MG63 (cell line): ENCODE results near the gene FAM3D. TPM values are rescaled to one million over a fixed set of nuclear protein-coding genes. Genes with fewer than 3 reads are reported as not detected.

Experiments
- DNase-seq: peaks from one replicate; pipeline ENCODE4 v3.0.0-alpha.2; 2020
- H3K27me3 ChIP-seq: fragments of 250-450 bp; sonication (Bioruptor Pico); 2 replicates; pipeline ENCODE4 v1.5.1; 2020; ENCODE audit warnings: mild to moderate bottlenecking, moderate library complexity
- H3K36me3 ChIP-seq: fragments of 250-450 bp; sonication (Bioruptor Pico); 2 replicates; pipeline ENCODE4 v1.5.1; 2020; ENCODE audit warnings: mild to moderate bottlenecking, moderate library complexity
- H3K4me3 ChIP-seq: fragments of 250-450 bp; sonication (Bioruptor Pico); 2 replicates; pipeline ENCODE4 v1.5.1; 2020; ENCODE audit warnings: mild to moderate bottlenecking, moderate library complexity
- H3K9me3 ChIP-seq: fragments of 250-450 bp; sonication (Bioruptor Pico); 2 replicates; pipeline ENCODE4 v1.5.1; 2020; ENCODE audit warnings: mild to moderate bottlenecking, moderate library complexity
- total RNA-seq: library from RNA; depleted of rRNA; stranded (reverse); fragments of >200 nt; shearing (Covaris generic); gene quantifications from 2 replicates; pipeline ENCODE4 v1.2.3, GENCODE V29; 2014; ENCODE audit warnings: low replicate concordance

FAM3D gene
- total RNA-seq, 1 experiment from 2014 or later = not detected

- Histone ChIP-seq H3K9me3 (no peaks in the 10 kb centered on the region), H3K36me3 (peaks cover 3% of the 10 kb centered on the region)
These were observed 41.3 kb downstream of the FAM3D start for GRCh38 chr3:58625196-58625824.

GRCh38 chr3:58624550-58624949, 42.0 kb downstream of the FAM3D start:
- DNase-seq = no peak
- Histone ChIP-seq H3K4me3 (no peak overlapping the region), H3K9me3 (no peaks in the 10 kb centered on the region), H3K36me3 (peaks cover 3% of the 10 kb centered on the region), H3K27me3 (no peaks in the 10 kb centered on the region)

More at GRCh38 chr3:58625196-58625824, 41.3 kb downstream of the FAM3D start:
- no peak for DNase-seq
- Histone ChIP-seq H3K27me3 (no peaks in the 10 kb centered on the region), H3K4me3 (peak overlapping the region; percentile 36)

GRCh38 chr3:58623961-58624360, 42.6 kb downstream of the FAM3D start:
- Histone ChIP-seq H3K9me3 (no peaks in the 10 kb centered on the region), H3K4me3 (no peak overlapping the region), H3K27me3 (no peaks in the 10 kb centered on the region), H3K36me3 (peaks cover 3% of the 10 kb centered on the region)
- no peak for DNase-seq

- DNase-seq = no peak
- Histone ChIP-seq H3K27me3 (no peaks in the 10 kb centered on the region), H3K9me3 (no peaks in the 10 kb centered on the region), H3K4me3 (no peak overlapping the region), H3K36me3 (peaks cover 3% of the 10 kb centered on the region)
These were observed 43.1 kb downstream of the FAM3D start for GRCh38 chr3:58623478-58623877.

- no peak for DNase-seq
- no peaks in the 10 kb centered on the region for H3K27me3 ChIP-seq
- H3K36me3 ChIP-seq = peaks cover 3% of the 10 kb centered on the region
- H3K4me3 ChIP-seq = no peak overlapping the region
- H3K9me3 ChIP-seq = no peaks in the 10 kb centered on the region
These were observed 43.7 kb downstream of the FAM3D start for GRCh38 chr3:58622892-58623291.

- Histone ChIP-seq H3K4me3 (no peak overlapping the region), H3K9me3 (no peaks in the 10 kb centered on the region), H3K27me3 (no peaks in the 10 kb centered on the region), H3K36me3 (peaks cover 6% of the 10 kb centered on the region)
- no peak for DNase-seq
These were observed 44.1 kb downstream of the FAM3D start for GRCh38 chr3:58622436-58622835.

- no peak overlapping the region for H3K4me3 ChIP-seq
- DNase-seq = no peak
- H3K36me3 ChIP-seq = peaks cover 6% of the 10 kb centered on the region
- no peaks in the 10 kb centered on the region for H3K27me3 ChIP-seq
- H3K9me3 ChIP-seq = no peaks in the 10 kb centered on the region
These were observed 45.3 kb downstream of the FAM3D start for GRCh38 chr3:58621086-58621830.

GRCh38 chr3:58620421-58620820, 46.2 kb downstream of the FAM3D start:
- Histone ChIP-seq H3K4me3 (no peak overlapping the region), H3K27me3 (no peaks in the 10 kb centered on the region), H3K9me3 (no peaks in the 10 kb centered on the region), H3K36me3 (peaks cover 4% of the 10 kb centered on the region)
- no peak for DNase-seq

GRCh38 chr3:58617338-58617761, 49.2 kb downstream of the FAM3D start:
- Histone ChIP-seq H3K36me3 (peaks cover 3% of the 10 kb centered on the region; the same call in 1 of the 2 replicates), H3K4me3 (no peak overlapping the region), H3K9me3 (no peaks in the 10 kb centered on the region), H3K27me3 (no peaks in the 10 kb centered on the region)
- no peak for DNase-seq

GRCh38 chr3:58613236-58614132, 53.1 kb downstream of the FAM3D start:
- H3K27me3 ChIP-seq = no peaks in the 10 kb centered on the region
- peak; percentile 97 for DNase-seq
- H3K36me3 ChIP-seq = peaks cover 3% of the 10 kb centered on the region; the same call in 1 of the 2 replicates
- H3K4me3 ChIP-seq = no peak overlapping the region
- no peaks in the 10 kb centered on the region for H3K9me3 ChIP-seq

- Histone ChIP-seq H3K36me3 (peaks cover 4% of the 10 kb centered on the region), H3K9me3 (no peaks in the 10 kb centered on the region), H3K4me3 (no peak overlapping the region), H3K27me3 (no peaks in the 10 kb centered on the region)
- DNase-seq = peak; percentile 40
These were observed 53.7 kb downstream of the FAM3D start for GRCh38 chr3:58612830-58613229.

- Histone ChIP-seq H3K36me3 (peaks cover 6% of the 10 kb centered on the region), H3K9me3 (no peaks in the 10 kb centered on the region), H3K4me3 (no peak overlapping the region), H3K27me3 (no peaks in the 10 kb centered on the region)
- peak; percentile 75 for DNase-seq
These were observed 56.6 kb downstream of the FAM3D start for GRCh38 chr3:58609990-58610389.

- Histone ChIP-seq H3K9me3 (no peaks in the 10 kb centered on the region), H3K36me3 (peaks cover 6% of the 10 kb centered on the region), H3K27me3 (no peaks in the 10 kb centered on the region), H3K4me3 (no peak overlapping the region)
- DNase-seq = peak; percentile 89
These were observed 57.9 kb downstream of the FAM3D start for GRCh38 chr3:58608648-58609047.

GRCh38 chr3:58607816-58608215, 58.8 kb downstream of the FAM3D start:
- Histone ChIP-seq H3K36me3 (peaks cover 6% of the 10 kb centered on the region), H3K4me3 (no peak overlapping the region), H3K27me3 (no peaks in the 10 kb centered on the region), H3K9me3 (no peaks in the 10 kb centered on the region)
- DNase-seq = no peak

GRCh38 chr3:58606693-58607092, 59.9 kb downstream of the FAM3D start:
- H3K36me3 ChIP-seq = peaks cover 6% of the 10 kb centered on the region
- no peaks in the 10 kb centered on the region for H3K27me3 ChIP-seq
- no peak for DNase-seq
- no peaks in the 10 kb centered on the region for H3K9me3 ChIP-seq
- H3K4me3 ChIP-seq = no peak overlapping the region

GRCh38 chr3:58604031-58604430, 62.5 kb downstream of the FAM3D start:
- Histone ChIP-seq H3K9me3 (no peaks in the 10 kb centered on the region), H3K27me3 (no peaks in the 10 kb centered on the region), H3K4me3 (no peak overlapping the region), H3K36me3 (peaks cover 6% of the 10 kb centered on the region)
- DNase-seq = no peak

- H3K4me3 ChIP-seq = no peak overlapping the region
- H3K36me3 ChIP-seq = peaks cover 6% of the 10 kb centered on the region
- H3K9me3 ChIP-seq = no peaks in the 10 kb centered on the region
- H3K27me3 ChIP-seq = no peaks in the 10 kb centered on the region
- DNase-seq = no peak
These were observed 63.0 kb downstream of the FAM3D start for GRCh38 chr3:58603606-58604005.
